KMS-11 (cell line): ENCODE results near the gene TRAPPC3L.

ENCODE experiments used
- H2AFZ ChIP-seq: fragments of 200-600 bp; sonication (generic); 2 replicates; pipeline ENCODE4 v1.6.1; 2016; ENCODE audit warnings: antibody characterized with exemption, mixed run types, low read depth
- H3K27ac ChIP-seq: fragments of 200-600 bp; sonication (generic); 2 replicates; pipeline ENCODE4 v1.6.1; 2016; ENCODE audit warnings: mild to moderate bottlenecking, mixed run types
- H3K27me3 ChIP-seq: fragments of 200-600 bp; sonication (generic); 2 replicates; pipeline ENCODE4 v1.6.1; 2017; ENCODE audit warnings: mild to moderate bottlenecking, low read depth, mixed run types, moderate library complexity; ENCODE audit not compliant: insufficient read depth
- H3K36me3 ChIP-seq: fragments of 200-600 bp; sonication (generic); 2 replicates; pipeline ENCODE4 v1.6.1; 2017; ENCODE audit warnings: mild to moderate bottlenecking, mixed run types; ENCODE audit not compliant: insufficient read depth
- H3K4me1 ChIP-seq: fragments of 200-600 bp; sonication (generic); 2 replicates; pipeline ENCODE4 v1.6.1; 2016; ENCODE audit warnings: mild to moderate bottlenecking, low read depth, mixed run types; ENCODE audit not compliant: poor library complexity, severe bottlenecking
- H3K4me2 ChIP-seq: fragments of 200-600 bp; sonication (generic); 2 replicates; pipeline ENCODE4 v1.7.0; 2016; ENCODE audit warnings: mild to moderate bottlenecking, mixed run types
- H3K4me3 ChIP-seq: fragments of 200-600 bp; sonication (generic); IDR thresholded peaks from 2 replicates; pipeline ENCODE4 v1.6.1; 2017; ENCODE audit warnings: low read depth, low read length, mixed read lengths; ENCODE audit not compliant: insufficient read depth
- H3K79me2 ChIP-seq: fragments of 200-600 bp; sonication (generic); 2 replicates; pipeline ENCODE4 v1.6.1; 2016; ENCODE audit warnings: low read depth, mixed run types; ENCODE audit not compliant: insufficient read depth
- H3K9ac ChIP-seq: fragments of 200-600 bp; sonication (generic); 2 replicates; pipeline ENCODE4 v1.6.1; 2016; ENCODE audit warnings: mild to moderate bottlenecking, mixed run types
- H4K20me1 ChIP-seq: fragments of 200-600 bp; sonication (generic); 2 replicates; pipeline ENCODE4 v1.6.1; 2016; ENCODE audit warnings: mild to moderate bottlenecking, mixed run types; ENCODE audit not compliant: insufficient read depth
- TF ChIP-seq, protein P1 (sequence below): fragments of 200-600 bp; sonication (generic); conservative IDR thresholded peaks from 2 replicates; pipeline ENCODE4 v1.6.1; 2017; ENCODE audit warnings: low read depth, mild to moderate bottlenecking, antibody characterized with exemption, low read length, moderate library complexity, mixed read lengths

Gene TRAPPC3L

DNA sequence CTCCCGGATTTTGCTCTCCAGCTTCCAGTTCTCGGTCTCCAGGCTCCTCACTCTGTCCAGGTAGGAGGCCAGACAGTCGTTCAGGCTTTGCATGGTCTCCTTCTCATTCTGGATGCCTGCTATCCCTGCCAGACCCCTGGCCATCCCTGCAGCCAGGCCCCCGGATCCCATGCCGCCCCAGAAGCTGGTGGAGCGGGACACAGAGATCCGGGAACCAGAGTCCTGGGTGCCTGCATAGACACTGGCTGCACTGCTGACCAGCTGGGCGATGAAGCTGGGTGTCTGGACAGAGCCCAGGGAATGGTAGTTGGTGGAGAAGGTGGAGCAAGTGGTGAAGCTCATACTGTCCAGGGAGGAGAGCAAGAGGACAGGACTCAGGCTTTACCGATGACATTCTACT, 87.2 kb downstream of the TRAPPC3L start:
- no peak overlapping the region for H3K27ac ChIP-seq
- H3K4me1 ChIP-seq, result no peaks in the 10 kb centered on the region
- no peaks in the 10 kb centered on the region for H3K79me2 ChIP-seq
- no peak overlapping the region for H3K4me3 ChIP-seq
- no peak overlapping the region for H2AFZ ChIP-seq
- no peaks in the 10 kb centered on the region for H3K36me3 ChIP-seq
- TF ChIP-seq, protein P1, sequence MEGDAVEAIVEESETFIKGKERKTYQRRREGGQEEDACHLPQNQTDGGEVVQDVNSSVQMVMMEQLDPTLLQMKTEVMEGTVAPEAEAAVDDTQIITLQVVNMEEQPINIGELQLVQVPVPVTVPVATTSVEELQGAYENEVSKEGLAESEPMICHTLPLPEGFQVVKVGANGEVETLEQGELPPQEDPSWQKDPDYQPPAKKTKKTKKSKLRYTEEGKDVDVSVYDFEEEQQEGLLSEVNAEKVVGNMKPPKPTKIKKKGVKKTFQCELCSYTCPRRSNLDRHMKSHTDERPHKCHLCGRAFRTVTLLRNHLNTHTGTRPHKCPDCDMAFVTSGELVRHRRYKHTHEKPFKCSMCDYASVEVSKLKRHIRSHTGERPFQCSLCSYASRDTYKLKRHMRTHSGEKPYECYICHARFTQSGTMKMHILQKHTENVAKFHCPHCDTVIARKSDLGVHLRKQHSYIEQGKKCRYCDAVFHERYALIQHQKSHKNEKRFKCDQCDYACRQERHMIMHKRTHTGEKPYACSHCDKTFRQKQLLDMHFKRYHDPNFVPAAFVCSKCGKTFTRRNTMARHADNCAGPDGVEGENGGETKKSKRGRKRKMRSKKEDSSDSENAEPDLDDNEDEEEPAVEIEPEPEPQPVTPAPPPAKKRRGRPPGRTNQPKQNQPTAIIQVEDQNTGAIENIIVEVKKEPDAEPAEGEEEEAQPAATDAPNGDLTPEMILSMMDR, result no peak
- H3K9ac ChIP-seq, result no peak overlapping the region
- no peaks in the 10 kb centered on the region for H4K20me1 ChIP-seq
- no peak overlapping the region for H3K4me2 ChIP-seq
- no peaks in the 10 kb centered on the region for H3K27me3 ChIP-seq

DNA sequence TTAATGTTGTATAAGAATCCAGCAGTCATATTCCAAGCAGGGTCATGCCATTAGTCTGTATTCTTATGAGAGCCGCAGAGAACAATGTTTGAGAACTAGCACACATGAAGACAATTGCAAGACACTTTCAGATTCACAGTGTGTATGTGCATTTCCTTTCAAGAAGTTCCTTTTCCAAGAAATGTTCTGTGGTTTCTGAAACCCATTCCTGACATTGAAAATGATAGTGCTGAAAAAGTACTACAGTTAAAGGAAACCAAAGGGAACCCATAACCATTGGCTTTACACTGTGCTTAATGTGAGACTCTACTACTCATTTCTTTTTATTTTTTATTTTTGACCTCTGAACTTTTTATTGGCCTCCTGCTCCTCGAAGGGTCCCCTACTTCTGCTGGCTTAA, 88.6 kb downstream of the TRAPPC3L start:
- Histone ChIP-seq H3K27ac (no peak overlapping the region), H3K27me3 (no peaks in the 10 kb centered on the region), H3K9ac (no peak overlapping the region), H3K4me3 (no peak overlapping the region), H2AFZ (no peak overlapping the region), H3K4me1 (no peaks in the 10 kb centered on the region), H3K4me2 (no peak overlapping the region), H3K36me3 (no peaks in the 10 kb centered on the region), H3K79me2 (no peaks in the 10 kb centered on the region), H4K20me1 (no peaks in the 10 kb centered on the region)
- TF ChIP-seq, protein P1, result no peak

DNA sequence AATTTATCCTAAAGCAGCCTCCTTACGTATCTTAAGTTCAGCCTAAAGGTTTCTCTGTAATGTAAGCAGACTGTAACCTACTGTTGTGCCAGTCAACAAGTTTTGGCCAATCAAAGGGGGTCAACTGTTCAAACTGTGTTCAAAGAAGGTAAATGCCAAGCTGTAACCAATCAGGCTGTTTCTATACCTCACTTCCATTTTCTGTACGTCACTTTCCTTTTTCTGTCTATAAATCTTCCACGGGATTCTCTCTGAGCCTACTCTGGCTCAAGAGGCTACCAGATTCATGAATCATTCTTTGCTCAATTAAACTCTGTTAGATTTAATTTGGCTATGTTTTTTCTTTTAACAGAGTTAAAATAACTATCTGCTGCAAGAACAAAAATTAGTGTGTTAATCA, 89.4 kb downstream of the TRAPPC3L start:
- no peaks in the 10 kb centered on the region for H4K20me1 ChIP-seq
- H3K4me3 ChIP-seq, result no peak overlapping the region
- H3K4me2 ChIP-seq, result no peak overlapping the region

DNA sequence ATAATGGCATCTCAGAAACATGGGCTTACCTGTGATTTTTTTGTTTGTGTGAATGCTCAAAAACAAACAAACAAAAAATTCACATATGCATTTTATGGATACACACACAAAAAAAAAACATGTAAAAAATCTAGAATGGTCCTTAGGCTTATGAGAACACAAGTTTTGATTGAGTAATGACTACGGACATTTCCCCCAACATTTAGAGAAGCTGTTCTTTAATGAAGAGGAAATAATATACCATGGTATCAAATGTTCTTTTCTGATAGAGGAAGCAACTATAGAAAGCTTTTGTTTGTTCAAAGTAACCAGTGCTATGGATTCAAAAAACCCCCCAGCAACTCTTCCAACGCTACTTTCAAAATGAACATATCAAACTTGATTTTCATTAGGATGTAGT, 93.0 kb downstream of the TRAPPC3L start:
- H2AFZ ChIP-seq, result no peak overlapping the region
- H3K9ac ChIP-seq, result no peak overlapping the region
- H3K27ac ChIP-seq, result no peak overlapping the region
- H3K4me2 ChIP-seq, result no peak overlapping the region
- H4K20me1 ChIP-seq, result no peaks in the 10 kb centered on the region
- H3K27me3 ChIP-seq, result no peaks in the 10 kb centered on the region
- TF ChIP-seq, protein P1, result no peak
- no peaks in the 10 kb centered on the region for H3K79me2 ChIP-seq
- H3K36me3 ChIP-seq, result no peaks in the 10 kb centered on the region
- H3K4me1 ChIP-seq, result peaks cover 10% of the 10 kb centered on the region
- H3K4me3 ChIP-seq, result no peak overlapping the region

More for the DNA sequence above, 89.4 kb downstream of the TRAPPC3L start:
- no peaks in the 10 kb centered on the region for H3K79me2 ChIP-seq
- peaks cover 1% of the 10 kb centered on the region for H3K4me1 ChIP-seq
- TF ChIP-seq, protein P1, result no peak
- no peaks in the 10 kb centered on the region for H3K27me3 ChIP-seq
- H3K9ac ChIP-seq, result no peak overlapping the region
- no peak overlapping the region for H3K27ac ChIP-seq
- no peaks in the 10 kb centered on the region for H3K36me3 ChIP-seq
- no peak overlapping the region for H2AFZ ChIP-seq
